Calu3 (cell line): Measurements from ENCODE around the gene FHIT. TPM values are rescaled to one million over a fixed set of nuclear protein-coding genes. Genes with fewer than 3 reads are reported as not detected.

Experiments
- BruUV-seq: library from RNA; stranded (reverse); fragments of 400-500 nt; replicated peaks from 2 replicates; lab custom pipeline; 2021; lab: Mats Ljungman, UMichigan
- CTCF ChIA-PET: fragments of 300-600 bp; sonication (Branson Sonifier 250); formaldehyde crosslinking; loops from one replicate; lab custom pipeline; 2022; ENCODE audit warnings: antibody characterized with exemption; lab: Charles Lee
- DNase-seq: peaks from one replicate; pipeline ENCODE4 v3.0.0; 2022
- H3K27ac Mint-ChIP-seq: one replicate; pipeline ENCODE4 v1.8.0; 2022; ENCODE audit warnings: mixed read lengths; ENCODE audit not compliant: unreplicated experiment
- H3K27me3 Mint-ChIP-seq: one replicate; pipeline ENCODE4 v1.8.0; 2022; ENCODE audit warnings: mixed read lengths; ENCODE audit not compliant: unreplicated experiment
- H3K36me3 Mint-ChIP-seq: one replicate; pipeline ENCODE4 v1.8.0; 2022; ENCODE audit warnings: mild to moderate bottlenecking, moderate library complexity, mixed read lengths; ENCODE audit not compliant: insufficient read depth, unreplicated experiment
- H3K4me1 Mint-ChIP-seq: one replicate; pipeline ENCODE4 v1.8.0; 2022; ENCODE audit warnings: mild to moderate bottlenecking, low read depth, mixed read lengths; ENCODE audit not compliant: unreplicated experiment
- H3K4me3 Mint-ChIP-seq: one replicate; pipeline ENCODE4 v1.8.0; 2022; ENCODE audit warnings: mild to moderate bottlenecking, low read depth, moderate library complexity, mixed read lengths; ENCODE audit not compliant: unreplicated experiment
- H3K9me3 Mint-ChIP-seq: one replicate; pipeline ENCODE4 v1.8.0; 2022; ENCODE audit warnings: low read depth, mixed read lengths; ENCODE audit not compliant: unreplicated experiment
- intact Hi-C: fragments of 100-400 bp; cut with micrococcal nuclease; formaldehyde crosslinking; loops from one replicate; pipeline ENCODE4 v1.10.0; 2022; ENCODE audit not compliant: unreplicated experiment
- total RNA-seq: library from RNA; stranded (reverse); gene quantifications from 2 replicates; pipeline ENCODE4 v1.2.3, GENCODE V29; 2022
- TF ChIP-seq, protein P1 (sequence below): fragments of 200-600 bp; IDR thresholded peaks from one replicate; pipeline ENCODE4 v1.8.0; 2022; ENCODE audit warnings: antibody characterized with exemption; ENCODE audit not compliant: unreplicated experiment

FHIT gene
- total RNA-seq, 1 experiment from 2014 or later = 6.2 TPM

DNA sequence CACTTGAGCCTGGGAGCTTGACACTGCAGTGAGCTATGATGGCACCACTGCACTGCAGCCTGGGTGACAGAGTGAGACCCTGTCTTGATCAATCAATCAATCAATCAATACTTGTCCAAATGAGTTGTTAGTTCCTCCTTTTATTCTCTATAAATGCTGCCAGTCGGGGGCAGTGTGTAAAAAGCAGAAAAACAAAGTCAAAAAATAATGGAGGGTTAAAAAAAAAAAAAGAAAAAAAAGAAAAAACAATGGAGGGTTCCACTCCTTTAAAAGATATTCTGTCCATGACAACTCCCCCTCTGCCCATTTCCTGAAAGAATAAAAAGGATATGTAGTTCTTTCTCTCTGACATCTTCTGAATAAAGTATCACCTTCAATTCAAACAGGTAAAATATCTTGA, 1068.6 kb downstream of the FHIT start:
- Mint-ChIP-seq H3K4me1 (no peaks in the 10 kb centered on the region), H3K27ac (no peak overlapping the region), H3K36me3 (no peaks in the 10 kb centered on the region), H3K27me3 (no peaks in the 10 kb centered on the region), H3K9me3 (peaks cover 2% of the 10 kb centered on the region), H3K4me3 (no peak overlapping the region)
- DNase-seq = no peak
- TF ChIP-seq, protein P1, sequence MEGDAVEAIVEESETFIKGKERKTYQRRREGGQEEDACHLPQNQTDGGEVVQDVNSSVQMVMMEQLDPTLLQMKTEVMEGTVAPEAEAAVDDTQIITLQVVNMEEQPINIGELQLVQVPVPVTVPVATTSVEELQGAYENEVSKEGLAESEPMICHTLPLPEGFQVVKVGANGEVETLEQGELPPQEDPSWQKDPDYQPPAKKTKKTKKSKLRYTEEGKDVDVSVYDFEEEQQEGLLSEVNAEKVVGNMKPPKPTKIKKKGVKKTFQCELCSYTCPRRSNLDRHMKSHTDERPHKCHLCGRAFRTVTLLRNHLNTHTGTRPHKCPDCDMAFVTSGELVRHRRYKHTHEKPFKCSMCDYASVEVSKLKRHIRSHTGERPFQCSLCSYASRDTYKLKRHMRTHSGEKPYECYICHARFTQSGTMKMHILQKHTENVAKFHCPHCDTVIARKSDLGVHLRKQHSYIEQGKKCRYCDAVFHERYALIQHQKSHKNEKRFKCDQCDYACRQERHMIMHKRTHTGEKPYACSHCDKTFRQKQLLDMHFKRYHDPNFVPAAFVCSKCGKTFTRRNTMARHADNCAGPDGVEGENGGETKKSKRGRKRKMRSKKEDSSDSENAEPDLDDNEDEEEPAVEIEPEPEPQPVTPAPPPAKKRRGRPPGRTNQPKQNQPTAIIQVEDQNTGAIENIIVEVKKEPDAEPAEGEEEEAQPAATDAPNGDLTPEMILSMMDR = no peak
- intact Hi-C loops = no loop called here
- BruUV-seq = no TSS peak
- CTCF ChIA-PET = no interaction called here

DNA sequence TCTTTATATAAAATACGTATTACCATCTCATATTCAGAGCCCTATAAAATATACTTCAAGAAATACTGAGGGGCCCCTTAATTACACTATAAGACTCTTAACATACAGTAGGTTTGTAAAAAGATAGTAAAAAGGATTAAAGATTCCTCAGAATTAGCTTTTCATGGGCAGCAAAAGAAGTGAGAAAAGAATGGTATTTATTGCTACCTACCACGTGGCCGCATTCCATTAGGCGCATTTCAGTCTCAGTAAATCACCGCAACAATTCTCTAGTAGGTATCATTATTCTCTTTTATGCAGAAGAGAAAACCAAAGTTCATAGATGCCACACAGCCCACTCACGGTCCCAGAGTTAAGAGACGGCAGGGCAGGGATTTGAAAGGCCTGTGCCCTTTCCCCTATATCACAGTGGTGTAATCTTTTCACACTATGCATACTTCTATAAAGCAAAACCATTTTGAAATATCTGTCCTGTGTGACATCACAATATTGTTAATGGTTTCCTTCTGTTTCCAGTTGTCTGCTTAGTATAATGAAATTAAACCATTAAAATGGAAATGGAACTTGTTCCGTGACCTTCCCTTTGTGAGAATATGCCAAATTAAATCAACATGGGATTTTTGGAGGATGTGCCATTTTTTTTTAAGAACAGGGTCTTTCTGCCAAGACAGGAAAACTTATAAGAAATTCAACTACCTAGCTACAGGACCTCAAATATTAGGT, 1072.2 kb downstream of the FHIT start:
- Mint-ChIP-seq H3K27me3 (no peaks in the 10 kb centered on the region), H3K4me1 (no peaks in the 10 kb centered on the region), H3K27ac (no peak overlapping the region), H3K9me3 (peaks cover 10% of the 10 kb centered on the region), H3K4me3 (no peak overlapping the region), H3K36me3 (no peaks in the 10 kb centered on the region)
- DNase-seq = no peak
- no TSS peak for BruUV-seq
- CTCF ChIA-PET = no interaction called here
- TF ChIP-seq, protein P1 = no peak
- intact Hi-C loops = no loop called here

DNA sequence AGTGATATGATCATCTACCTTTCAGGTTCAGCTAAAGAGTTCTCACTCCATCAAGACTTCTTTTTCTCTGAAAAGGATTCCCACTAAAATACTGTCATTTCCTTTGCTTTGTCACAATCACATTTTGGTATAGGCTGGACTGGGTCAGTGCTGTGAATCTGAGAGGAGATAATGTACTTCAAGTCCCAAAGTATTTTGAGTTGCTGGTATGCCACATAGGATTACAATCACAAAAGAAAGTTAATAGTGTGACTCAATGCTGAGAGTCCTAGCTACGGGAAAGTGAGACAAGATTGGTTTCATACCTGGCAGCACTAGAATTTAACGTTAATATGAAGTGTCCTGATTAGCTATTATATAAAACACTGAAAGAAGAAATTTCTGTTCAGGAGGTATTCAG, 1073.5 kb downstream of the FHIT start:
- no peak for DNase-seq
- intact Hi-C loops = no loop called here
- H3K27ac Mint-ChIP-seq = no peak overlapping the region
- H3K4me1 Mint-ChIP-seq = no peaks in the 10 kb centered on the region
- TF ChIP-seq, protein P1 = no peak
- CTCF ChIA-PET = interaction anchor here (0.6 kb wide), 1 partner anchor 78 kb away, joined by 3 read pairs; no protein-coding TSS in a partner anchor
- H3K9me3 Mint-ChIP-seq = peaks cover 10% of the 10 kb centered on the region
- H3K4me3 Mint-ChIP-seq = no peak overlapping the region
- H3K36me3 Mint-ChIP-seq = no peaks in the 10 kb centered on the region
- BruUV-seq = no TSS peak
- no peaks in the 10 kb centered on the region for H3K27me3 Mint-ChIP-seq

DNA sequence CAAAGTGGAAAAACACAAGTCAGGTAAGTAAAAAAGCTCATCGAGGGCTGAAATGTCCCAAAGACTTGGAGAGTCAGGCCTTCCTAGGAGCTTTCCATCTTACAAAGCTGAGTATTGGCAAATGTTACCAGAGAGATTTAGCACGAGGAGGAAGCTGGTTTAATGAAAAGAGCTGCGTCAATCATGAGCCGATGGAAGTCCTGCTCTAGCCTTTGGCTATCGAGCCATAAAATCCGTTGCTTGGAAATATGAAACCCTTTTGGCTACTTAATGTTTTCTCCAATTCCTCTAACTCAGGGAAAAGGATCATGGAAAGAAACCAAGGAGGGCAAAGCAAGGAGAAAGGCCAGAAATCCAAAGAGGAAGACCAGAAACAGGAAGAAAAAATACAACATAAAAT, 1074.6 kb downstream of the FHIT start:
- no peak overlapping the region for H3K27ac Mint-ChIP-seq
- H3K9me3 Mint-ChIP-seq = peaks cover 10% of the 10 kb centered on the region
- no peaks in the 10 kb centered on the region for H3K36me3 Mint-ChIP-seq
- DNase-seq = no peak
- BruUV-seq = no TSS peak
- TF ChIP-seq, protein P1 = no peak
- intact Hi-C loops = no loop called here
- no peaks in the 10 kb centered on the region for H3K4me1 Mint-ChIP-seq
- H3K27me3 Mint-ChIP-seq = no peaks in the 10 kb centered on the region
- H3K4me3 Mint-ChIP-seq = no peak overlapping the region
- CTCF ChIA-PET = no interaction called here
